ENCODE results near the gene MMP11.

GRCh38 chr22:23786752-23787599 is 14.3 kb downstream of the MMP11 start, which contains the start of gene SMARCB1:
- TF ChIP-seq, protein P1, sequence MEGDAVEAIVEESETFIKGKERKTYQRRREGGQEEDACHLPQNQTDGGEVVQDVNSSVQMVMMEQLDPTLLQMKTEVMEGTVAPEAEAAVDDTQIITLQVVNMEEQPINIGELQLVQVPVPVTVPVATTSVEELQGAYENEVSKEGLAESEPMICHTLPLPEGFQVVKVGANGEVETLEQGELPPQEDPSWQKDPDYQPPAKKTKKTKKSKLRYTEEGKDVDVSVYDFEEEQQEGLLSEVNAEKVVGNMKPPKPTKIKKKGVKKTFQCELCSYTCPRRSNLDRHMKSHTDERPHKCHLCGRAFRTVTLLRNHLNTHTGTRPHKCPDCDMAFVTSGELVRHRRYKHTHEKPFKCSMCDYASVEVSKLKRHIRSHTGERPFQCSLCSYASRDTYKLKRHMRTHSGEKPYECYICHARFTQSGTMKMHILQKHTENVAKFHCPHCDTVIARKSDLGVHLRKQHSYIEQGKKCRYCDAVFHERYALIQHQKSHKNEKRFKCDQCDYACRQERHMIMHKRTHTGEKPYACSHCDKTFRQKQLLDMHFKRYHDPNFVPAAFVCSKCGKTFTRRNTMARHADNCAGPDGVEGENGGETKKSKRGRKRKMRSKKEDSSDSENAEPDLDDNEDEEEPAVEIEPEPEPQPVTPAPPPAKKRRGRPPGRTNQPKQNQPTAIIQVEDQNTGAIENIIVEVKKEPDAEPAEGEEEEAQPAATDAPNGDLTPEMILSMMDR (IDR thresholded peaks at IDR 0.05; ENCODE audit: poor library complexity, severe bottlenecking): no peak
- TF ChIP-seq, protein P2, sequence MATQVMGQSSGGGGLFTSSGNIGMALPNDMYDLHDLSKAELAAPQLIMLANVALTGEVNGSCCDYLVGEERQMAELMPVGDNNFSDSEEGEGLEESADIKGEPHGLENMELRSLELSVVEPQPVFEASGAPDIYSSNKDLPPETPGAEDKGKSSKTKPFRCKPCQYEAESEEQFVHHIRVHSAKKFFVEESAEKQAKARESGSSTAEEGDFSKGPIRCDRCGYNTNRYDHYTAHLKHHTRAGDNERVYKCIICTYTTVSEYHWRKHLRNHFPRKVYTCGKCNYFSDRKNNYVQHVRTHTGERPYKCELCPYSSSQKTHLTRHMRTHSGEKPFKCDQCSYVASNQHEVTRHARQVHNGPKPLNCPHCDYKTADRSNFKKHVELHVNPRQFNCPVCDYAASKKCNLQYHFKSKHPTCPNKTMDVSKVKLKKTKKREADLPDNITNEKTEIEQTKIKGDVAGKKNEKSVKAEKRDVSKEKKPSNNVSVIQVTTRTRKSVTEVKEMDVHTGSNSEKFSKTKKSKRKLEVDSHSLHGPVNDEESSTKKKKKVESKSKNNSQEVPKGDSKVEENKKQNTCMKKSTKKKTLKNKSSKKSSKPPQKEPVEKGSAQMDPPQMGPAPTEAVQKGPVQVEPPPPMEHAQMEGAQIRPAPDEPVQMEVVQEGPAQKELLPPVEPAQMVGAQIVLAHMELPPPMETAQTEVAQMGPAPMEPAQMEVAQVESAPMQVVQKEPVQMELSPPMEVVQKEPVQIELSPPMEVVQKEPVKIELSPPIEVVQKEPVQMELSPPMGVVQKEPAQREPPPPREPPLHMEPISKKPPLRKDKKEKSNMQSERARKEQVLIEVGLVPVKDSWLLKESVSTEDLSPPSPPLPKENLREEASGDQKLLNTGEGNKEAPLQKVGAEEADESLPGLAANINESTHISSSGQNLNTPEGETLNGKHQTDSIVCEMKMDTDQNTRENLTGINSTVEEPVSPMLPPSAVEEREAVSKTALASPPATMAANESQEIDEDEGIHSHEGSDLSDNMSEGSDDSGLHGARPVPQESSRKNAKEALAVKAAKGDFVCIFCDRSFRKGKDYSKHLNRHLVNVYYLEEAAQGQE (IDR thresholded peaks at IDR 0.05; ENCODE audit: borderline replicate concordance): peak; percentile 72
- TF ChIP-seq POLR2AphosphoS5 (IDR thresholded peaks at IDR 0.05) (peak; percentile 95), SMC3 (conservative IDR thresholded peaks at IDR 0.05; ENCODE audit: poor library complexity) (peak; percentile 46), EP300 (conservative IDR thresholded peaks at IDR 0.05; ENCODE audit: poor library complexity, severe bottlenecking) (peak; percentile 59)

Data from neural cell (in vitro differentiated cells).